BJ (cell line): ENCODE measurements around the gene NUDT16L1. TPM values are rescaled to one million over a fixed set of nuclear protein-coding genes. Genes with fewer than 3 reads are reported as not detected.

Experiments
- CTCF ChIA-PET: fragments of 350-600 bp; formaldehyde crosslinking; extraction: SDS; loops from one replicate; lab custom pipeline; 2021; ENCODE audit warnings: antibody characterized with exemption, inconsistent platforms; lab: Yijun Ruan, JAX
- POLR2A ChIA-PET: fragments of 300-600 bp; sonication (Branson Sonifier 250); formaldehyde crosslinking; extraction: SDS; loops from one replicate; lab custom pipeline; 2021; ENCODE audit warnings: antibody characterized with exemption; lab: Charles Lee
- DNase-seq: peaks from one replicate; pipeline ENCODE4 v3.0.0-alpha.2; 2011; ENCODE audit warnings: low read depth
- H3K27me3 ChIP-seq: 2 replicates; pipeline ENCODE4 v1.6.0; 2011; ENCODE audit warnings: low read length; ENCODE audit not compliant: control insufficient read depth, insufficient read depth
- H3K36me3 ChIP-seq: 2 replicates; pipeline ENCODE4 v1.5.1; 2011; ENCODE audit warnings: low read length; ENCODE audit not compliant: control insufficient read depth, insufficient read depth
- H3K4me3 ChIP-seq: 2 replicates; pipeline ENCODE4 v1.5.1; 2011; ENCODE audit warnings: low read depth, mild to moderate bottlenecking, control low read depth, low read length
- CTCF ChIP-seq: IDR thresholded peaks from 2 replicates; pipeline ENCODE4 v1.5.1; 2011; ENCODE audit warnings: low read depth, mild to moderate bottlenecking, control low read depth, inconsistent platforms, low read length, moderate library complexity; ENCODE audit not compliant: insufficient read depth
- polyA plus RNA-seq: library from polyadenylated mRNA; depleted of rRNA; stranded (reverse); fragments of >200 nt; gene quantifications from 2 replicates; pipeline ENCODE4 v1.2.3, GENCODE V29; 2011; rRNA removed
- small RNA-seq: library from RNA; depleted of rRNA; stranded (forward); fragments of <200 nt; gene quantifications from one replicate; pipeline ENCODE3, GENCODE V24; 2012; ENCODE audit warnings: low replicate concordance, low read depth; ENCODE audit not compliant: insufficient read length

Gene NUDT16L1
- polyA plus RNA-seq, 1 experiment: 33.3 TPM

DNA sequence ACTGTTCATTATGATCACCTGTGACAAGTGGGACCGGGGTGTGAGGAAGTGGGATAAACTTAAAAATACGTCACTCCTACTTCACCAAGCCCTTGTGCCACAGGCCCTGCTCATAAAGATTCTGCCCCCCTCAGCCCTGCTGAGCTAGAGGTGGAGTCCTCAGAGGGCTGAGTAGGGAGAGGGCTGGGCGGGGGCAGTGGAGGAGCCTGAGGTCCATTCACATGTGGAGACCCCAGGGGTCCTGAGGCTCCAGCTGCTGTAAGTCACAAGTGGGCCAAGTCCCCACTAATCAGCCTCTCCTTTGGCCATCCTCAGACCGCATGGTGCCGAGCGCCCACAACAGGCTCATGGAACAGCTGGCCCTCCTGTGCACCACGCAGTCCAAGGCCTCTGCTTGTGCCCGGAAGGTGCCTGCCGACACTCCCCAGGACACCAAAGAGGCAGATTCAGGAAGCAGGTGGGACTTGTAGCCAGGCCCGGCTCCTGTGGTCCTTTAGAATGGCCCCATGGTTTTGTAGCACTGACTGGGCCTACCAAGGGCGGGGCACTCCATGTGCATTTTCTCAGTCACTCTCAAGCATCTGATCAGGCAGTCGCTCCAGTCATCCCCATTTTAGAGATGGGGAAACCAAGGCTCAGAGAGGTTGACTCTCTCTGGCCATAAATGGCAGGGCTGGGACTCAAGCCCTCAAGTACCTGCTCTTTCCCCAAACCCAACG, 51.4 kb downstream of the NUDT16L1 start:
- H3K4me3 ChIP-seq: no peak overlapping the region
- ChIA-PET POLR2A (no interaction called here), CTCF (interaction anchor here (0.7 kb wide), 1 partner anchor 235 kb away, joined by 3 read pairs; no protein-coding TSS in a partner anchor)
- no peaks in the 10 kb centered on the region for H3K27me3 ChIP-seq
- TF ChIP-seq CTCF: no peak
- DNase-seq: no peak
- H3K36me3 ChIP-seq: no peaks in the 10 kb centered on the region; the same call in 1 of the 2 replicates

DNA sequence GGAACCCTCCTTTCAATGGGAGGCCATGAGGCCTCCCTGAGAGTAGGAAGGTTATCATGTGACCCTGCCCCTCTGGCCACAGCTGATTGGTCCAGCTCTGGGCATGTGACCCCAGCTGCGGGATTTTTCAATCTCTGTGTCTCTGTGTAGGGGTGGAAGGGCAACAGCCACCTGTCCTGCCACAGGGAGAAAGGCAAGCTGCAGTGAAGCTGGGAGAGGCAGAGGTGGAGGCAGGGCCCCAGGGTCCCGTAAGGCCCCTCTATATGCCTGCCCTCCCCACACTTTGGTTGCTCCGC, 51.9 kb downstream of the NUDT16L1 start:
- Histone ChIP-seq H3K36me3 (peaks cover 2% of the 10 kb centered on the region; the same call in 1 of the 2 replicates), H3K4me3 (no peak overlapping the region), H3K27me3 (no peaks in the 10 kb centered on the region)
- CTCF ChIA-PET: no interaction called here
- DNase-seq: no peak
- POLR2A ChIA-PET: no interaction called here
- TF ChIP-seq CTCF: no peak

Small RNA genes lying within 50 kb of the gene (small RNA-seq; reads per million reads assigned to genes)
- gene MIR6769A: not detected

Other genes with a start within 250 kb of the NUDT16L1 start
- 47.4 and 78.0 TPM in 2 replicates for gene NMRAL1, start 218.9 kb upstream of the NUDT16L1 start, polyA plus RNA-seq
- 43.5 and 59.5 TPM in 2 replicates for gene HMOX2, start 217.2 kb upstream of the NUDT16L1 start, polyA plus RNA-seq
- 8.4 and 15.2 TPM in 2 replicates for gene CDIP1, start 154.8 kb upstream of the NUDT16L1 start, polyA plus RNA-seq
- not detected in 2 replicates for gene C16orf96, start 137.2 kb upstream of the NUDT16L1 start, polyA plus RNA-seq
- 7.7 and 11.6 TPM in 2 replicates for gene UBALD1, start 78.7 kb upstream of the NUDT16L1 start, polyA plus RNA-seq
- gene MGRN1, start 68.7 kb upstream of the NUDT16L1 start, polyA plus RNA-seq: 2.9 and 4.5 TPM in 2 replicates
- 14.6 and 23.7 TPM in 2 replicates for gene ANKS3, start 40.7 kb downstream of the NUDT16L1 start, polyA plus RNA-seq
- 1.9 and 2.2 TPM in 2 replicates for gene DNAAF8, start 41.0 kb downstream of the NUDT16L1 start, polyA plus RNA-seq
- gene ZNF500, start 73.6 kb downstream of the NUDT16L1 start, polyA plus RNA-seq: 4.9 and 6.5 TPM in 2 replicates
- not detected in 2 replicates for gene SEPTIN12, start 94.8 kb downstream of the NUDT16L1 start, polyA plus RNA-seq
- not detected in 2 replicates for gene SMIM22, start 101.8 kb downstream of the NUDT16L1 start, polyA plus RNA-seq
- 15.8 and 31.9 TPM in 2 replicates for gene ROGDI, start 109.1 kb downstream of the NUDT16L1 start, polyA plus RNA-seq
- gene GLYR1, start 153.7 kb downstream of the NUDT16L1 start, polyA plus RNA-seq: 34.0 and 41.6 TPM in 2 replicates
- 8.8 and 11.2 TPM in 2 replicates for gene UBN1, start 153.9 kb downstream of the NUDT16L1 start, polyA plus RNA-seq
- gene PPL, start 243.6 kb downstream of the NUDT16L1 start, polyA plus RNA-seq: 0.54 and 0.56 TPM in 2 replicates